ENCODE measurements around the gene SV2C.
"Not testable (repeated sequence)": the region's sequence is repeated elsewhere in the genome, so short reads cannot be mapped to it uniquely, and the experiment has no call there.

SV2C gene

GRCh38 chr5:76082772-76083554 lies at the start of gene SV2C:
Gene SV2C (plus strand): TSS chr5:76083383. CDS start chr5:76131751, 48,368 bp downstream.
- DNase-seq (ENCODE audit: low read depth in 2 of 2, low spot score in 1 of 2): peak in 1 of 2 donors; percentile 2

- DNase-seq (ENCODE audit: low read depth in 2 of 2, low spot score in 1 of 2): not testable (repeated sequence)
Measured at GRCh38 chr5:76037736-76038151, 45.4 kb upstream of the SV2C start.

- DNase-seq (ENCODE audit: low read depth in 2 of 2, low spot score in 1 of 2): no peak
Measured at GRCh38 chr5:76038212-76038611, 45.0 kb upstream of the SV2C start.

GRCh38 chr5:76040806-76041205 lies 42.4 kb upstream of the SV2C start:
- DNase-seq (ENCODE audit: low read depth in 2 of 2, low spot score in 1 of 2): no peak

GRCh38 chr5:76041863-76042262 lies 41.3 kb upstream of the SV2C start:
- no peak for DNase-seq (ENCODE audit: low read depth in 2 of 2, low spot score in 1 of 2)

GRCh38 chr5:76046741-76047140 lies 36.4 kb upstream of the SV2C start:
- no peak for DNase-seq (ENCODE audit: low read depth in 2 of 2, low spot score in 1 of 2)

GRCh38 chr5:76050134-76050533 lies 33.0 kb upstream of the SV2C start:
- no peak for DNase-seq (ENCODE audit: low read depth in 2 of 2, low spot score in 1 of 2)

GRCh38 chr5:76062502-76063041 lies 20.6 kb upstream of the SV2C start:
- no peak for DNase-seq (ENCODE audit: low read depth in 2 of 2, low spot score in 1 of 2)

- no peak for DNase-seq (ENCODE audit: low read depth in 2 of 2, low spot score in 1 of 2)
Measured at GRCh38 chr5:76065258-76065657, 17.9 kb upstream of the SV2C start.

GRCh38 chr5:76069061-76069735 lies 14.0 kb upstream of the SV2C start:
- DNase-seq (ENCODE audit: low read depth in 2 of 2, low spot score in 1 of 2): no peak

GRCh38 chr5:76074487-76075065 lies 8.6 kb upstream of the SV2C start:
- no peak for DNase-seq (ENCODE audit: low read depth in 2 of 2, low spot score in 1 of 2)

- DNase-seq (ENCODE audit: low read depth in 2 of 2, low spot score in 1 of 2): no peak
Measured at GRCh38 chr5:76081811-76082771, 1.1 kb upstream of the SV2C start.

GRCh38 chr5:76083555-76084495 lies 642 bp downstream of the SV2C start:
- no peak for DNase-seq (ENCODE audit: low read depth in 2 of 2, low spot score in 1 of 2)

- no peak for DNase-seq (ENCODE audit: low read depth in 2 of 2, low spot score in 1 of 2)
Measured at GRCh38 chr5:76084496-76085242, 1.5 kb downstream of the SV2C start.

GRCh38 chr5:76085243-76085579 lies 2.0 kb downstream of the SV2C start:
- DNase-seq (ENCODE audit: low read depth in 2 of 2, low spot score in 1 of 2): no peak

GRCh38 chr5:76086095-76086494 lies 2.9 kb downstream of the SV2C start:
- no peak for DNase-seq (ENCODE audit: low read depth in 2 of 2, low spot score in 1 of 2)

- not testable (repeated sequence) for DNase-seq (ENCODE audit: low read depth in 2 of 2, low spot score in 1 of 2)
Measured at GRCh38 chr5:76089156-76089555, 6.0 kb downstream of the SV2C start.

- no peak for DNase-seq (ENCODE audit: low read depth in 2 of 2, low spot score in 1 of 2)
Measured at GRCh38 chr5:76091351-76091750, 8.2 kb downstream of the SV2C start.

- no peak for DNase-seq (ENCODE audit: low read depth in 2 of 2, low spot score in 1 of 2)
Measured at GRCh38 chr5:76099286-76099702, 16.1 kb downstream of the SV2C start.
